ENCODE results near the gene ARHGAP18.

- TF ChIP-seq, protein P1, sequence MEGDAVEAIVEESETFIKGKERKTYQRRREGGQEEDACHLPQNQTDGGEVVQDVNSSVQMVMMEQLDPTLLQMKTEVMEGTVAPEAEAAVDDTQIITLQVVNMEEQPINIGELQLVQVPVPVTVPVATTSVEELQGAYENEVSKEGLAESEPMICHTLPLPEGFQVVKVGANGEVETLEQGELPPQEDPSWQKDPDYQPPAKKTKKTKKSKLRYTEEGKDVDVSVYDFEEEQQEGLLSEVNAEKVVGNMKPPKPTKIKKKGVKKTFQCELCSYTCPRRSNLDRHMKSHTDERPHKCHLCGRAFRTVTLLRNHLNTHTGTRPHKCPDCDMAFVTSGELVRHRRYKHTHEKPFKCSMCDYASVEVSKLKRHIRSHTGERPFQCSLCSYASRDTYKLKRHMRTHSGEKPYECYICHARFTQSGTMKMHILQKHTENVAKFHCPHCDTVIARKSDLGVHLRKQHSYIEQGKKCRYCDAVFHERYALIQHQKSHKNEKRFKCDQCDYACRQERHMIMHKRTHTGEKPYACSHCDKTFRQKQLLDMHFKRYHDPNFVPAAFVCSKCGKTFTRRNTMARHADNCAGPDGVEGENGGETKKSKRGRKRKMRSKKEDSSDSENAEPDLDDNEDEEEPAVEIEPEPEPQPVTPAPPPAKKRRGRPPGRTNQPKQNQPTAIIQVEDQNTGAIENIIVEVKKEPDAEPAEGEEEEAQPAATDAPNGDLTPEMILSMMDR (IDR thresholded peaks at IDR 0.05; ENCODE audit: insufficient read depth, low read depth, low read length) = no peak
- no peak for TF ChIP-seq EZH2 (IDR thresholded peaks at IDR 0.05; ENCODE audit: insufficient read depth, low read length)
Measured at GRCh38 chr6:129605967-129606366, 104.0 kb downstream of the ARHGAP18 start.
